K562 (cell line): ENCODE results near the gene C1orf21. TPM values are rescaled to one million over a fixed set of nuclear protein-coding genes. Genes with fewer than 3 reads are reported as not detected.

Source experiments
- ATAC-seq: fragments of 200-7000 bp; cut with Tn5 transposase; 3 replicates; pipeline ENCODE4 v1.9.1; 2020; ENCODE audit warnings: moderate library complexity
- BruUV-seq: library from RNA; stranded (reverse); fragments of 400-500 nt; replicated peaks from 2 replicates; lab custom pipeline; 2021; lab: Mats Ljungman, UMichigan
- CTCF ChIA-PET: fragments of 300-600 bp; formaldehyde crosslinking; extraction: SDS; loops from one replicate; lab custom pipeline; 2021; ENCODE audit warnings: low intra/inter-chr PET ratio; lab: Yijun Ruan, JAX
- POLR2A ChIA-PET: fragments of 300-600, 350-650 bp; sonication (Branson Sonifier 250); formaldehyde crosslinking; extraction: SDS; loops from one replicate; lab custom pipeline; 2021; ENCODE audit warnings: antibody characterized with exemption, inconsistent platforms; lab: Yijun Ruan, JAX
- DNase-seq, 4 experiments: peaks; one replicate each; pipeline versions ENCODE4 v3.0.0 to v3.0.0-alpha.2; 2011 to 2018; ENCODE audit warnings: low spot score in 3 of 4, mixed read lengths in 3 of 4; ENCODE audit errors: extremely low read depth in 1 of 4
- FAIRE-seq: peaks from 2 replicates; lab custom pipeline; 2011; peaks lifted over from hg19 to GRCh38; lab: Jason Lieb, UNC
- H2AFZ ChIP-seq: 2 replicates; pipeline ENCODE4 v1.6.0; 2011; ENCODE audit warnings: low read depth, low read length, control low read depth, inconsistent platforms
- H3K27ac ChIP-seq: fragments of 200-600 bp; 3 replicates; pipeline ENCODE4 v1.8.0; 2011; ENCODE audit warnings: low read depth, mild to moderate bottlenecking, control low read depth, inconsistent platforms, low read length, moderate library complexity, mixed read lengths; ENCODE audit errors: extremely low read depth
- H3K27me3 ChIP-seq, 2 experiments: fragments of 300-600 bp in 1 of 2; 2 replicates in 1 of 2; 3 replicates in 1 of 2; pipeline versions ENCODE4 v1.6.0 to v1.8.0; 2011; ENCODE audit warnings: inconsistent platforms in 2 of 2, low read length in 2 of 2, mild to moderate bottlenecking in 1 of 2, mixed read lengths in 1 of 2, moderate library complexity in 1 of 2; ENCODE audit not compliant: control insufficient read depth in 2 of 2, insufficient read depth in 2 of 2
- H3K36me3 ChIP-seq: fragments of 300-600 bp; 3 replicates; pipeline ENCODE4 v1.8.0; 2011; ENCODE audit warnings: mild to moderate bottlenecking, low read length, inconsistent platforms; ENCODE audit not compliant: control insufficient read depth, insufficient read depth
- H3K4me1 ChIP-seq, 2 experiments: fragments of 200-600 bp in 1 of 2; replicated peaks in 1 of 2; 2 replicates in 1 of 2; 3 replicates in 1 of 2; pipeline versions ENCODE4 v1.5.1 to v1.8.0; 2011; ENCODE audit warnings: inconsistent platforms in 2 of 2, low read length in 2 of 2, mild to moderate bottlenecking in 1 of 2, mixed read lengths in 1 of 2, moderate library complexity in 1 of 2; ENCODE audit not compliant: control insufficient read depth in 2 of 2, insufficient read depth in 2 of 2
- H3K4me2 ChIP-seq: 2 replicates; pipeline ENCODE4 v1.6.1; 2011; ENCODE audit warnings: low read length, control low read depth, inconsistent platforms, mixed read lengths; ENCODE audit not compliant: insufficient read depth
- H3K4me3 ChIP-seq: fragments of 200-600 bp; sonication (generic), shearing (Covaris generic); 2 replicates; pipeline ENCODE4 v1.5.1; 2016; ENCODE audit warnings: control low read depth, inconsistent platforms
- H3K79me2 ChIP-seq: fragments of 200-600 bp; 3 replicates; pipeline ENCODE4 v1.8.0; 2011; ENCODE audit warnings: low read length, inconsistent platforms; ENCODE audit not compliant: control insufficient read depth, insufficient read depth
- H3K9ac ChIP-seq, 2 experiments: 2 replicates each; pipeline versions ENCODE4 v1.6.0 to v1.6.1; 2011; ENCODE audit warnings: low read depth in 2 of 2, low read length in 2 of 2, control low read depth in 1 of 2, inconsistent platforms in 1 of 2, mild to moderate bottlenecking in 1 of 2, mixed read lengths in 1 of 2; ENCODE audit not compliant: insufficient read depth in 1 of 2
- H3K9me1 ChIP-seq: one replicate; pipeline ENCODE4 v1.6.0; 2011; ENCODE audit warnings: inconsistent platforms, mild to moderate bottlenecking, low read length, moderate library complexity; ENCODE audit not compliant: control insufficient read depth, insufficient read depth
- H3K9me3 ChIP-seq: replicated peaks from 2 replicates; pipeline ENCODE4 v1.5.1; 2011; ENCODE audit warnings: low read depth, low read length, inconsistent platforms; ENCODE audit not compliant: control insufficient read depth, insufficient read depth
- H4K20me1 ChIP-seq: replicated peaks from 2 replicates; pipeline ENCODE4 v1.6.1; 2011; ENCODE audit warnings: low read length, inconsistent platforms, mixed read lengths; ENCODE audit not compliant: control insufficient read depth, insufficient read depth
- E2F1 ChIP-seq: sonication (generic); formaldehyde crosslinking; IDR thresholded peaks from 2 replicates; pipeline ENCODE4 v1.8.1; 2023; ENCODE audit warnings: mild to moderate bottlenecking, missing genetic modification reagents, moderate library complexity
- E2F4 ChIP-seq: sonication (generic); formaldehyde crosslinking; IDR thresholded peaks from 2 replicates; pipeline ENCODE4 v1.8.0; 2022; ENCODE audit warnings: mild to moderate bottlenecking, low read depth, missing genetic modification reagents
- FOXP1 ChIP-seq: sonication (generic); formaldehyde crosslinking; IDR thresholded peaks from 2 replicates; pipeline ENCODE4 v1.8.0; 2022; ENCODE audit warnings: mild to moderate bottlenecking, missing genetic modification reagents
- HMG20B ChIP-seq: fragments of 250-450 bp; sonication (Bioruptor Pico); IDR thresholded peaks from 2 replicates; pipeline ENCODE4 v1.5.0; 2021; ENCODE audit warnings: mild to moderate bottlenecking
- JUNB ChIP-seq: fragments of 450-650 bp; formaldehyde crosslinking; conservative IDR thresholded peaks from 2 replicates; pipeline ENCODE4 v1.4.0; 2020; ENCODE audit warnings: mild to moderate bottlenecking
- PHB ChIP-seq: fragments of 250-450 bp; sonication (Bioruptor Pico); IDR thresholded peaks from 2 replicates; pipeline ENCODE4 v1.5.0; 2021
- RBFOX2 ChIP-seq: fragments of 200-400 bp; formaldehyde crosslinking; IDR thresholded peaks from 2 replicates; pipeline ENCODE4 v1.6.1; 2017; ENCODE audit warnings: low read depth, mild to moderate bottlenecking, low read length, moderate library complexity
- RBM34 ChIP-seq: fragments of 200-400 bp; formaldehyde crosslinking; IDR thresholded peaks from 2 replicates; pipeline ENCODE4 v1.6.1; 2018; ENCODE audit warnings: low read length, borderline replicate concordance; ENCODE audit not compliant: insufficient read depth
- SIN3B ChIP-seq: fragments of 450-650 bp; IDR thresholded peaks from 2 replicates; pipeline ENCODE4 v1.6.1; 2017; ENCODE audit warnings: low read depth, mild to moderate bottlenecking, moderate library complexity
- SNIP1 ChIP-seq: fragments of 450-650 bp; IDR thresholded peaks from 2 replicates; pipeline ENCODE4 v1.7.1; 2017; ENCODE audit warnings: low read depth, mild to moderate bottlenecking
- THRB ChIP-seq: fragments of 450-650 bp; formaldehyde crosslinking; conservative IDR thresholded peaks from 2 replicates; pipeline ENCODE4 v1.4.0; 2022; ENCODE audit warnings: mild to moderate bottlenecking, missing genetic modification characterization
- TSHZ1 ChIP-seq: fragments of 250-450 bp; sonication (Bioruptor Pico); IDR thresholded peaks from 2 replicates; pipeline ENCODE4 v1.4.0; 2020; ENCODE audit warnings: mild to moderate bottlenecking, moderate library complexity
- WGBS: fragments of 100-300 bp; shearing (Covaris generic); methylation state at CpG from one replicate; pipeline ENCODE4 v1.1.6; 2016; ENCODE audit warnings: low coverage, mixed read lengths; ENCODE audit not compliant: insufficient coverage; ENCODE audit errors: missing lambda C conversion rate; 5-methylcytosine and 5-hydroxymethylcytosine counted together
- in situ Hi-C: fragments of 300-500 bp; cut with MboI; formaldehyde crosslinking; loops from 4 replicates; pipeline ENCODE4 v1.15.0; 2018; ENCODE audit warnings: inconsistent platforms, mixed read lengths
- intact Hi-C: fragments of 100-400 bp; cut with micrococcal nuclease; formaldehyde crosslinking; loops from 2 replicates; pipeline ENCODE4 v1.14.2; 2022
- polyA plus RNA-seq, 8 experiments: library from polyadenylated mRNA; depleted of rRNA in 4 of 8; stranded (reverse) in 5 of 8; unstranded in 3 of 8; fragments of >200 nt; fragmentation: Nextera tagmentation in 2 of 8; fragmentation: Illumina TruSeq in 1 of 8; extraction: Ambion mirVana in 2 of 8; extraction: Trizol in 1 of 8; gene quantifications; 2 replicates each; pipeline versions ENCODE4 v1.2.1 to v1.2.3, GENCODE V29; 2011 to 2014; ENCODE audit warnings: inconsistent platforms in 1 of 8, missing spikeins in 1 of 8
- total RNA-seq, 7 experiments: library from RNA; depleted of rRNA in 6 of 7; stranded (reverse); fragments of >200 nt in 6 of 7; fragmentation: Illumina TruSeq in 2 of 7; extraction: Trizol in 2 of 7; gene quantifications; 2 replicates each; pipeline versions ENCODE4 v1.2.1 to v1.2.3, GENCODE V29; 2011 to 2021; ENCODE audit warnings: low replicate concordance in 1 of 7

The C1orf21 gene
- total and polyA plus RNA-seq, 9 of the 15 experiments (the other 6 are each of a cell fraction or from before 2014, with no cell fraction given): under 0.01 to 0.31 (median 0.07) TPM

- TF ChIP-seq TSHZ1 (CRISPR knock-in tag) (no peak), THRB (CRISPR knock-in tag) (no peak), SIN3B (no peak)
Measured at GRCh38 chr1:184370850-184371249, 16.0 kb upstream of the C1orf21 start (continued).

- FAIRE-seq (no peak), DNase-seq (no peak), ATAC-seq (no peak; the same call in 2 of the 3 replicates)
- WGBS: 0% methylated on average over 4 of the region's 4 CpGs
- H3K9me3 ChIP-seq: no peaks in the 10 kb centered on the region
- H3K79me2 ChIP-seq: no peaks in the 10 kb centered on the region
- H3K27me3 ChIP-seq: peaks cover 0 to 11% of the 10 kb centered on the region in 2 experiments; a peak in 1 of 5 replicates
- H3K4me1 ChIP-seq: no peaks in the 10 kb centered on the region
- H3K4me2 ChIP-seq: no peak overlapping the region
- no peaks in the 10 kb centered on the region for H3K9me1 ChIP-seq
- H4K20me1 ChIP-seq: no peaks in the 10 kb centered on the region
- H3K4me3 ChIP-seq: no peak overlapping the region
- no TSS peak for BruUV-seq
- in situ Hi-C loops: no loop called here
- no peak overlapping the region for H2AFZ ChIP-seq
- H3K27ac ChIP-seq: no peak overlapping the region
- H3K36me3 ChIP-seq: no peaks in the 10 kb centered on the region
- CTCF ChIA-PET: no interaction called here
- POLR2A ChIA-PET: interaction anchor here (0.7 kb wide), 1 partner anchor 18 kb away, joined by 3 read pairs; no protein-coding TSS in a partner anchor
- intact Hi-C loops: loop anchor here (10.0 kb wide), 1 partner anchor 292 kb away; no protein-coding TSS in a partner anchor
- no peak overlapping the region for H3K9ac ChIP-seq
- no peak for TF ChIP-seq RBM34
- no peak for TF ChIP-seq JUNB
- no peak for TF ChIP-seq THRB (CRISPR knock-in tag)
- TF ChIP-seq E2F4 (CRISPR knock-in tag): no peak
- no peak for TF ChIP-seq FOXP1 (CRISPR knock-in tag)
- TF ChIP-seq RBFOX2: no peak
- no peak for TF ChIP-seq SNIP1
- no peak for TF ChIP-seq E2F1 (CRISPR knock-in tag)
- TF ChIP-seq HMG20B: no peak
- no peak for TF ChIP-seq PHB
Measured at GRCh38 chr1:184373155-184373554, 13.7 kb upstream of the C1orf21 start.
